CD4-positive, alpha-beta T cell treated with Interleukin-17A for 1 hour (primary cell): ENCODE data around the gene AMFR.

ENCODE experiments used
- DNase-seq: peaks from one replicate; pipeline ENCODE4 v3.0.0-alpha.2; 2020

The AMFR gene

GRCh38 chr16:56345406-56346050 lies 79.8 kb downstream of the AMFR start:
- DNase-seq: no peak

DNA sequence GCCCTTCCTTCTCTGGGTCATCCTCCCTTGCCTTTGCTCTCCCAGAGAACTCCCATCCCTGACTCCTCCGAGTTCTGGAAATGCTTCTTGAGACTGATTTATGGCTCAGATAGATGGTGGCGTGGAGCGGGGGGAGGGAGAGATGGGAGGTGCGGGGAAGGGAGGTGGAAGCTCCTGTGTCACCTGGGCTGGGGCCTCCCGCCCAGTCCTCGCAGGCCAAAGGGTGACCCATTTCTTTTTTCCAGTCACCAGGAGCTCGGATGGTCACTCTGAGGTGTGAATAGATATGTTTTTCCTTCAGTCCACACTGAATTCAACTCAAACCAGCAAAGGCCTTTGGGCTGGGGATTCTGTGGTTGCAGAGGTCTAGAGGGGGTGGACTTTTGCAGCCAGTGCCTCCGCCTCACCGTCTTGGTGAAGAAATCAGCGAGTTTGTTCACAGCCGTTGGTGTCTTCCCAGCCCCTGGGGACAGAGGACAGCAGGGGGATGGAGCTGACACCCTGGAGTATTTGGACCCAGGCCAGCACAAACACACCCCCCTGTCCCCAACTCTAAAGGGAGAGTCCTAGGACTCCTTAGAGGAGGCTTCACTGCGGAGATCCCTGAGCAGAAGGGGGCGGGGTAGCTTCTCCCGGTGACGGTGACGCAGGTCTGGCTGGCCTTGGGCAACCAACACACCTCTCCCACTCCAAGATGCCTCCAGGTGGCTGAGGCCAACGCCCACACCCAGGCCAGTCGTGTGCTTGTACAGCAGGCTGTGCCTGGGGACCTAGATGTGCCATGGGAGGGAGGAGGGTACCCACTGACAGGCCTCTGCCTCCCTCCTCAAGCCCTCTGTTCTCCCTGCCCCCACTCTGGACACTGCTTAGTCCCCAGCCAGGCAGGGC lies 80.6 kb downstream of the AMFR start:
- no peak for DNase-seq

DNA sequence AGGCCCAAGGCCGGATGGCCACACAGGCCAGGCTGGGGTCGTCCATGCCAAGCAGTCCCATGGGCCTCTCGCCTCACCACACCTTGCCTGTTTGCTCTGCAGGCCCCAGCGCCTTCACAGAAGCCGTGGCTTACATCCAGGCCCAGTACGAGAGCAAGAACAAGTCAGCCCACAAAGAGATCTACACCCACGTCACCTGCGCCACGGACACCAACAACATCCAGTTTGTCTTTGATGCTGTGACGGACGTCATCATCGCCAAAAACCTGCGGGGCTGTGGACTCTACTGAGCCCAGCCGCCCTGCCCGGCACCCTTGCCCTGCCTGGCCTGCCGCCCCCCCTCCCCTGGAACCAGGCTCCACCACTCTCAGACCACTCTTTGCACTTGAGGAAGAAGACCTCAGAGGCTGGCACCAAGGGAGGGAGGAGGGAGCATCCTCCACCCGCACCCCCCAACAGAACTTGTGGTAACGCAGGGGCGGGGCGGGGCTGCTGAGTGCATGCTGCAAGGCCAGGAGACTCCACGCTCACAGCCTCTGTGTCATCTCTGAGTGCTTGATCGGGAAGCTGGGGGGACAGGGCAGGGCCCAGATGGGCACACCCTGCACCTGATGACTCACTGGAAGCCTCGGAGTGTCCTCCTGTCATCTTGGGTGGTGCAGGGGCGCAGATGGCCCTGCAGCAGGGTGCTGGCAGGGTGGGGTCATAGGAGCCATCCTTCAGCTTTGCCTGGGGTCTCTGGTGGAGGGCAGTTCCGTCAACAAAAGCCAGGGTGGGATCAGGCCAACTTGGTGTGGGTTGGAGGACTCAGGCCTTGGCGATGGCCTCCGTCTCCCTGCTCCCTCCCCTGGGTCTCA lies 81.5 kb downstream of the AMFR start:
- DNase-seq: no peak

- no peak for DNase-seq
These were observed 83.5 kb downstream of the AMFR start for GRCh38 chr16:56341656-56342399.

- DNase-seq: no peak
These were observed 84.4 kb downstream of the AMFR start for GRCh38 chr16:56340864-56341365.

GRCh38 chr16:56340416-56340815 lies 84.9 kb downstream of the AMFR start:
- DNase-seq: no peak

GRCh38 chr16:56339431-56340195 lies 85.7 kb downstream of the AMFR start:
- DNase-seq: no peak

- no peak for DNase-seq
These were observed 86.6 kb downstream of the AMFR start for GRCh38 chr16:56338566-56339318.

DNA sequence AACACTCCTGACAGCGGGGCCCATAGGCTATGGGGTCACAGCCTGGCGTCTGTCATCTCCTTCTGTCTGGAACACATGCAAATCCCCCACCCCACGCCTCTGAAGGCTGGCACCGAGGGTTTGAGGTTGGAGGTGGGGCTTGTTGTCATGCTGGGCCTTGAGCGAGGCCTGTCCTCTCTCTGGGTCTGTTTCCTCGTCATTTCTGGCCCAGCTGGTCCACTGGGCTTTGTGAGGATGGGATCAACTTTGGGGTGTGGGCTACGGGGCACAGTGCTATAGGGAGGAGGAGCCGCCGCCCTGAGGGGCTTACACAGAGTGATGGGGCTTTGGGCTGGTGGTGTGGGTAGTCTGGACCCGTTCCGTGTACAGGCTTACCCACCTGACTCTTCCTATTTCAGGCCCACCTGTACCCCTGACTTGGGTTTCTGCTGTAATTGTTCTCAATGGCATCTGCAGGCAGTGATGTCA lies 87.5 kb downstream of the AMFR start:
- DNase-seq: no peak

DNA sequence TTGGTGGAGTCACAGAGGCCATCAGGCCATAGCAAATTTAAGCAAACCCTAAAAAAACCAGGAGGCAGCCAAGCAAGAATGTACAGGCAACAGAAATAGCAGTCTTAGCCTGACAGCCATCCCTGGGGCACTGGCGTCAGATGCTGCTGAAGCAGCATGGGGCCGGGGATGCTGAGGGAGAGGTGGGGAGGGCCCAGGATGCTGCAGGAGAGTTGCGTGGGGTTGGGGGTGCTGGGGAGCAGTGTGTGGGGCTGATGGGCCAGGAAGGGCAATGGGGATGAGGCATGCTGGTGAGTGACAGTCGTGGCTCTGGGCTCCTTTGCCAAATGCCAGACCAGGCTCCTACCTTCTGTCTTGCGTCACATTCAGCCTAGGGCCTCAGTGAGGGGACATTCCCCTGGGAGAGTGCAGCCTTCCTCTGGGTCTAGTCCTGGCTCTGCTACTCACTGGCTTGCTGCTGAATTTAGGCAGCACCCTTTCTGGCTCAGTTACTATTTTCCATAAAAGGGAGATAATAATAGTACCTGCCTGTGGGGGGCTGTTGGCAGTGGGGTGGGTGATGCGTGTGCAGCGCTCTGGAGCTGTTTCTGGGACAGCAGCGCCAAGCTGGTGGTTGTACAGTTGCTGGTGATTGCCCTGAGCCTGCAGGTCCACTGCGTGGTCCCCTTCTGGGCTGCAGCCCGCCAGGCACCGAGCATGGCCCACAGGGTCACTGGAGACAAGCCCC lies 88.1 kb downstream of the AMFR start:
- no peak for DNase-seq

DNA sequence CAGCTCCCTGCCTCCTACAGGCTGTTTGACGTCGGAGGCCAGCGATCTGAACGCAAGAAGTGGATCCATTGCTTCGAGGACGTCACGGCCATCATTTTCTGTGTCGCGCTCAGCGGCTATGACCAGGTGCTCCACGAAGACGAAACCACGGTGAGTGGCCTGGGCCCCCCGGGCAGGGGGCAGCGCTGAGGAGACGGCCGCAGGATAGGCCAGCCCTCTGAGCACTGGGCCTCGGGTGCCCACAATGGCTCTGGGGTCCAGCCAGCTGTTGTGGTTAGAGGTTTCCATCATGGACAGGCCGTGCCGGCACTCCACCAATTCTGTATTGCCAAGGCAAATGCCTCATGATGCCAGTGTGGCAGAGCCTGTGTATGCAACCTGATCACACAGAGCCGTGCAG lies 88.6 kb downstream of the AMFR start:
- DNase-seq: no peak

GRCh38 chr16:56336071-56336688 lies 89.2 kb downstream of the AMFR start:
- DNase-seq: no peak

- DNase-seq: no peak
These were observed 90.6 kb downstream of the AMFR start for GRCh38 chr16:56334761-56335160.

GRCh38 chr16:56332464-56333079 lies 92.8 kb downstream of the AMFR start:
- DNase-seq: no peak

DNA sequence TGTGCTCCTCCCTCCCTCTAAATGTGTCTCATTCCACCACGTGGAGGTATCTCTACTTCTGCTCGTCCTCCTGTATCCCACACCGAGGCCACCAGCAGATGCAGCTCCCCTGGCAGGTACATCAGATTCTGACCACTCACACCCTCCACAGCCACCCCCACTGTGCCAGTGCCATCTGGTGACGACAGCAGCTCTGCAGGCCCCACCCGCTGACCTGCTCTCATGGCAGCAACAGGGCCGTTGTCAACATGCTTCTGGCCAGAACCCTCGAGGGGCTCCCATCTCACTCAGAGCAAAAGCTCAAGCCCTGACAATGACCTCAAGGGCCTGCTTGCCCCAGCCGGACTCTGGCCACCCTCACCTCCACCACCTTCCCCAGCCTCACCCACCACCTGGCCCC lies 93.4 kb downstream of the AMFR start:
- no peak for DNase-seq

DNA sequence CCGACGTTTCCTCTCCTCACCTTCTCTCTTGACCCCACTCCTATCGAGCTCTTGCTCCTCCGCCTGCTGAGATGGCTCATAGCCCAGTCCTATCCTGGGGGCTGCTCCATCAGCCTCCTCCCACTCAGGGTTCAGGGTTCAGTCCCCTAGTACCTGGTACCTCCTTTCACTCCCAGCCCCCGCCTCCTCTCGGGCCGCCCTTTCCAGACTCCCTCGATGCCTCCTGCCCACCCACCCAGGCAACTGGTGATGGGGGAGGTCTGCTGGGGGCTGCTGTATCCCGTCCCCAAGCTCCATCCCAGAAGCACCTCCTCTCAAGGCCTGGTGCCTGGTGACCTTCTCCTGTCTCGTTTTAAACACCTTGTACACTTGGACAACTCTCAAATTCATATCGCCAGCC lies 93.9 kb downstream of the AMFR start:
- DNase-seq: no peak

DNA sequence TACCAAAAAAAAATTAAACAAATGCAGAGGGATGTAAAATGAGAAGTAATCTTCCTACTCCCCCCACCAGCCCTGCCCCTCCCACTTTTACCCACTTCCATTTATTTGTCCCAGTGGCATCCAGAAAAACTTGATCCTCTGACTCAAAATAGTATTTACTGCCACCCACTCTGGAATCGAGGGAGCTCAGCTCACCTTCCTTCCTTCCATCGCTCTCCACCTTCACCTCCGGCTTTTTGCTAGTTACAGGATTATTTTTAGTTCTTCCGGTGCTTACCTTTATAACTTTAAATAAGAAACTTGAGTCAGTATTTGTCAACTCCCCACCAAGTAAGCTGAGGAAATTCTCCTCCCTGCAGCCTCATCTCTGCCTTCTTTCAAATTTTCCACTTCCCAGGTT lies 94.9 kb downstream of the AMFR start:
- DNase-seq: no peak

GRCh38 chr16:56329887-56330286 lies 95.5 kb downstream of the AMFR start:
- no peak for DNase-seq
